Measurements from ENCODE around the gene TRIM52.
"Not testable (repeated sequence)": the region's sequence is repeated elsewhere in the genome, so short reads cannot be mapped to it uniquely, and the experiment has no call there.

TRIM52 gene

DNA sequence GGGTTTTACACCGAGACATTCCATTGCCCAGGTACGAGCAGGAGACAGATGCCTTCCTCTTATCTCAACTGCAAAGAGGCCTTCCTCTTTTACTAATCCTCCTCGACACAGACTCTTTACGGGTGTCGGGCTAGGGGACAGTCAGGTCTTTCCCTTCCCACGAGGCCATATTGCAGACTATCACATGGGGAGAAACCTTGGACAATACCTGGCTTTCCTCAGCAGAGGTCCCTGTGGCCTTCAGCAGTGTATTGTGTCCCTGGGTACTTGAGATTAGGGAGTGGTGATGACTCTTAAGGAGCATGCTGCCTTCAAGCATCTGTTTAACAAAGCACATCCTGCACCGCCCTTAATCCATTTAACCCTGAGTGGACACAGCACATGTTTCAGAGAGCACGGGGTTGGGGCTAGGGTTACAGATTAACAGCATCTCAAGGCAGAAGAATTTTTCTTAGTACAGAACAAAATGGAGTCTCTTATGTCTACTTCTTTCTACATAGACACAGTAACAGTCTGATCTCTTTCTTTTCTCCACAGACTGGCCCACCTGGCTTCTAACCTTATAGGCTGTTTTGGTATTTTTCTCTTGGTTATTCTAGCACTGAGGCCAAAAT lies 6.5 kb upstream of the TRIM52 start:
- Histone ChIP-seq H3K4me1 (ENCODE audit: insufficient read depth, low read length) (peaks cover 17% of the 10 kb centered on the region), H3K9ac (ENCODE audit: low read depth, low read length) (peak overlapping the region; percentile 36; the same call in 1 of the 2 replicates)
- not testable (repeated sequence) for H3K36me3 ChIP-seq (ENCODE audit: insufficient read depth, low read length); H3K9me3 ChIP-seq (ENCODE audit: control insufficient read depth, insufficient read depth, low read length)

DNA sequence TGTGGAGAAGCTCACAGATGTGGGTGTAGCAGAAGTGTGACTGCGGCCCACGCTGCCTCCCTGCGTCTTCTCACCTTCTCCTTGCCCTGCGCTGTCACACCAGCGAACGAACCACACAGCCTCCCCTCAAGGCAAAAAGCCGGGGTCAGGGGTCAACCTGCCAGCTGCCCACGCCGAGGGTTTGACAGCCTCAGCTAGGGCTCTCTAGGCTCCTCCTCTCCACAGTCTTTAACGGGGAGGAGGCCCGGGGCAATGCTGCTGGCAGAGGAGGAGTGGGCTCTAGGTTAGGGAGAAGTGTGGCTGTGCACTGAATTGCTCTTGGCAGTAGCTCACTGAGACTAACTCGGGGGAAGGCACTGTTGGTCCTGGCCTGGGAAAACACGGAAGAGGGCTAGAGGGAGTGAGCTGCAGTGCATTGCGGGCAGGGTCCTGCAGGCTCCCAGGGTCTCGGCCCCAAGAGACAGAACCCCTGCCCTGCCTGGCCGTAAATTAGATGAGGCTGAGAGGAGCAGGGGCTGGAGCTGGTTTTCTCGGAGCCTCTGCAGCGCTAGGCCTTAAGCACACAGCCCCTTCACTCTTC lies 4.2 kb upstream of the TRIM52 start:
- H3K9ac ChIP-seq (ENCODE audit: low read depth, low read length): no peak overlapping the region
- H3K4me1 ChIP-seq (ENCODE audit: insufficient read depth, low read length): peaks cover 17% of the 10 kb centered on the region
- H3K9me3 ChIP-seq (ENCODE audit: control insufficient read depth, insufficient read depth, low read length): no peaks in the 10 kb centered on the region
- no peaks in the 10 kb centered on the region; the same call in 1 of the 2 replicates for H3K36me3 ChIP-seq (ENCODE audit: insufficient read depth, low read length)

DNA sequence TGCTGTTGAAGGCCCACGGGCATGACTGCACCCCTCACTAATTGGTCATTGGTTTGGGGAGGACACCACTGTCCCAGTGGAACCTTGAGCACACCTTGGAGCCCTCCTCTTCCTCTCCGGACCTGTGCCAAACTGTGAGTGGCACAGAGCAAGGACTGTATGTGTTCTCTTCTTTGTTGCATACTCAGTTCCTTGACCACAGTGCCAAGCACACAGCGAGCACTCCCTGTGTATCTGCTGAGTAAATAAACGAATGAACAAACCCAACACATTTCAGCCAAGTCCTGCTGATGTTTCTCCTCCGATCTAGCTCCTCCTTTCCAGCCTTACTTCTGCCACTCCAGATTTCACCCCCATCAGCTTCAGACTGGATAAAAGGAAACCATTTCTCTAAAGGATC lies 2.7 kb upstream of the TRIM52 start:
- Histone ChIP-seq H3K36me3 (ENCODE audit: insufficient read depth, low read length) (no peaks in the 10 kb centered on the region; the same call in 1 of the 2 replicates), H3K9me3 (ENCODE audit: control insufficient read depth, insufficient read depth, low read length) (no peaks in the 10 kb centered on the region), H3K9ac (ENCODE audit: low read depth, low read length) (no peak overlapping the region), H3K4me1 (ENCODE audit: insufficient read depth, low read length) (peaks cover 17% of the 10 kb centered on the region)

DNA sequence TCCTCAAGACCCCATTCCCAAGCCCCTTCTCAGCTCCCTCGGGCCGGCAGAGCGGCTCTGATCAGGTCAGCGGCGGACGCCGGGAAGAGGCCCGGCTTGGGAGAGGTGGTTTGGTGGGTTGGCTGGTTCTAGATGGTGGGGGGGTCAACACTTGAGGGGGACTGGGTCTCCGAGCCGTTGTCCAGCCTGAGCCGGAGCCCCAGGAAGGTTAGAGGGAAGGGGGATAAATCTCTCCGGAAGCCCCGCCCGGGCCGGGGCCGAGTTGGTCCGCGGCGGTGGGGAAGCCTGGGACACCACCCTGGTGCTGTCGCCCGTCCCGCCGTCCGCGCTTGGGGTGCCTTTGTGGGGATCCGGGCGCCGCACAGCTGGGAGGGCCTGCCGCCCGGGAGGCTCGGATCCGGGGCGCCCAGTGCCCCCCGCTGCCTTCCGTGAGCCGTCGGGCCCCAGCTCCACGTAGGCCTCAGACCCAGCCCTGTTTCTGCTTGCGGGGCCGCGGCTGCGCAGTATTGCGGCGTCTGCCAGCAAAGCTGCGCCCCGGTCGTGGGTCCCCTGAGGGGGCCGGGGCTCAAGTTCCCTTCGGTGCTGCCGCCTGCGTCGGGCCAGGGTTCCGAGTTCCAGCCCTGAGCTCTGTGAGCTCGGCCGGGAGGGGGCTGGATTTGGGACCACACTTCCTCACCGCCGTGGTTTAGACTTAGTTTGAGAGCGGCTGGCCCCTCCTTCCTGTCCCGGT lies 542 bp upstream of the TRIM52 start:
- peaks cover 3% of the 10 kb centered on the region; the same call in 1 of the 2 replicates for H3K36me3 ChIP-seq (ENCODE audit: insufficient read depth, low read length)
- no peaks in the 10 kb centered on the region for H3K9me3 ChIP-seq (ENCODE audit: control insufficient read depth, insufficient read depth, low read length)
- H3K4me1 ChIP-seq (ENCODE audit: insufficient read depth, low read length): peaks cover 4% of the 10 kb centered on the region; the same call in 1 of the 2 replicates
- H3K9ac ChIP-seq (ENCODE audit: low read depth, low read length): peak overlapping the region; percentile 90

DNA sequence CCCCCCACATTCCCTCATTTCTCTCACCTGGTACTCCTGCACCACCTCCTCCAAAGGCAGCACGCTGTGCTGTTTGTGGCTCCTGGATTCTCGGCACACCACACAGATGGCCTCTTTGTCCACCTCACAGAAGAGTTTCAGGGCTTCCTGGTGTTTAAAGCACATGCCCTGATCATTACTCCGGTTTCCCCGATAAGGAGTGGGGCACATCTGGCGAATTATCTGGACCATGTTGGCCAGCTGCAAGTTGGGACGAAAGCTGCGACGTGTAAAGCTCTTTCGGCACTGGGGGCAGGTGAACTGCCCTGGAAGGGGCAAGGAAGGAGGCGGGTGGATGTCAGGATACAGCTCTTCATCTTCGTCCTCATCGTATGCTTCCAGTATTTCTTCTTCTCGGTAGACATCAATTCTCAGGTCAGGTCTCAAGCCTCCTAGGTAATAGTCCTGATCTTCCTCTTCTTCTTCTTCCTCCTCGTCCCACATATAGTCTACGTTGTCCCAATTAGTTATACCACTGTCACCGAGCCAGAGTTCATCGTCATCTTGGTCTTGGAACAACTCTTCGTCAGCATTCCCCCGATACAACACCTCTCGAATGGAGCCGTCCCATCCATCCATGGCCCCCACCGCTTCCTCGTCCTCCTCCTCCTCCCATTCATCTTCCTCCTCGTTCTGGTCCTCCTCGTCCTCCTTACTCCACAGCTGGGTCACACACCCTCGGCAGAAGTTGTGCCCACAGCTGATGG lies 796 bp downstream of the TRIM52 start:
- no peaks in the 10 kb centered on the region for H3K9me3 ChIP-seq (ENCODE audit: control insufficient read depth, insufficient read depth, low read length)
- peak overlapping the region; percentile 90 for H3K9ac ChIP-seq (ENCODE audit: low read depth, low read length)
- H3K4me1 ChIP-seq (ENCODE audit: insufficient read depth, low read length): no peaks in the 10 kb centered on the region
- peaks cover 3% of the 10 kb centered on the region; the same call in 1 of the 2 replicates for H3K36me3 ChIP-seq (ENCODE audit: insufficient read depth, low read length)

DNA sequence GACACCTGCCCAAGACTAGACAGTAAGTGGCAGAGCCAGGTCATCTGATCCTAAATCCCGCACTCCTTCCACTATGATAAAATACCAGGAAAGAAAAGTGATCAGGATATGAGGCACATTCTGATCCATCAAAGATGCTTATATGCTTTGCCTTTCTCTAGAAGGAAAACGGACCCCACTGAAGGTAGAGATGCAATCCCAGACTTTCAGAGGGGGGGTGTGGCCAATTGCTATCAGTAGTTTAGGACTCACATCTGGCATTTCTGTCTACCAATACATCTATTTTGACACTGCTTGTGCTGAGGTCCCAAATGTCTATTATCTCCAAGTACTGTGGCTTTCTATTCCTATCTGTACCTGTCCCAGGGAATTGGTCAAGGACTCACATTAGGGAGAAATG lies 1.7 kb downstream of the TRIM52 start:
- Histone ChIP-seq H3K4me1 (ENCODE audit: insufficient read depth, low read length) (no peaks in the 10 kb centered on the region), H3K9me3 (ENCODE audit: control insufficient read depth, insufficient read depth, low read length) (no peaks in the 10 kb centered on the region), H3K36me3 (ENCODE audit: insufficient read depth, low read length) (peaks cover 3% of the 10 kb centered on the region; the same call in 1 of the 2 replicates), H3K9ac (ENCODE audit: low read depth, low read length) (peak overlapping the region; percentile 90; the same call in 1 of the 2 replicates)

DNA sequence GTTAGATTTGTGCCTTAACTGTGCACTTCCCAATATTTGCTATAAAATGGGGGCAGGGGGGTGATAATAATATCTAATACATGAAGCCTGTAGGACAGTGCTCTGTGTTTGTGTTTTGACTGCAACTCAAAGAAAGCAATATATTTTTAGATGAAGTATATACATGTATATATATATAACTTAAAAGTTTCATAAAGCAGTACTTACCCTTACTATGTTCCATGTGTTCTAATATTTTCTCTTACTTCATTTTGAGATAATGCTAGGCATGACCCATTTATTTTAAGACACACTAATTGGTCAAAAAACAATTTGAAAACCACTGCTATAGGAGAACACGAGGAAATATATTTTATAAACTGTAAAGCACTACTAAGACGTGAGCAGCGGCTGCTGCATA lies 2.4 kb downstream of the TRIM52 start:
- no peaks in the 10 kb centered on the region for H3K4me1 ChIP-seq (ENCODE audit: insufficient read depth, low read length)
- peaks cover 3% of the 10 kb centered on the region; the same call in 1 of the 2 replicates for H3K36me3 ChIP-seq (ENCODE audit: insufficient read depth, low read length)
- no peak overlapping the region for H3K9ac ChIP-seq (ENCODE audit: low read depth, low read length)
- no peaks in the 10 kb centered on the region for H3K9me3 ChIP-seq (ENCODE audit: control insufficient read depth, insufficient read depth, low read length)

DNA sequence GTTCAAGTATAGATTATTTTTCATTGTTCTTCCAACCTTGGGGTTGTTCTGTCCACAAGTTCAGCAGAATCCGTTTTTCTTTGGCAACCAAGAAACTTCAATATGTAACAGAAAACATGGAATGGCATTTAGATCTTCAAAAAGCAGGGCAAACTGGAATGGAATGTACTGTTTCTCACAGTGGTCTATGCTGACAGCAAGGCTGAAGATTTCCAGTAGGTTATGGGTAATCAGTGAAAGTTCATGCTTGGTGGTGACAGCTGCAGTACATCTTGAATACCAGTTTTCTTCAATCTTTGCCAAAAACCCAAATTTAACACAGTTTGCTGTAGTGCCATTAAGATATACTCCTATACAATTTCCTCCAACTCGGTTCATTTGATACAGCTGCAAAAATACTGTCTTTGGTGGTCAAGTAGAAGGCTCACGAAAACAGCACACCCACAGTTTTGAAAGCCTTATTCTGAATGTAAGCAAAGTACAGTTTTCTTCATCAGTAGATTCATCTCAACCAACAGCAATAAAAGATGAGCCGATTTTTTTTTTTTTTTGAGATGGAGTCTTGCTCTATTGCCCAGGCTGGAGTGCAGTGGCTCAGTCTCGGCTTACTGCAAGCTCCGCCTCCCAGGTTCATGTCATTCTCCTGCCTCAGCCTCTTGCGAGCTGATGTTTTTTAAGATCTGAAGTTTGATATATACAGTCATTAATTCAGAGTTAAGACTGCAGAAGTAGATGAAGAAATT lies 4.9 kb downstream of the TRIM52 start:
- Histone ChIP-seq H3K9ac (ENCODE audit: low read depth, low read length) (no peak overlapping the region), H3K4me1 (ENCODE audit: insufficient read depth, low read length) (no peaks in the 10 kb centered on the region), H3K9me3 (ENCODE audit: control insufficient read depth, insufficient read depth, low read length) (no peaks in the 10 kb centered on the region), H3K36me3 (ENCODE audit: insufficient read depth, low read length) (peaks cover 11% of the 10 kb centered on the region; the same call in 1 of the 2 replicates)

DNA sequence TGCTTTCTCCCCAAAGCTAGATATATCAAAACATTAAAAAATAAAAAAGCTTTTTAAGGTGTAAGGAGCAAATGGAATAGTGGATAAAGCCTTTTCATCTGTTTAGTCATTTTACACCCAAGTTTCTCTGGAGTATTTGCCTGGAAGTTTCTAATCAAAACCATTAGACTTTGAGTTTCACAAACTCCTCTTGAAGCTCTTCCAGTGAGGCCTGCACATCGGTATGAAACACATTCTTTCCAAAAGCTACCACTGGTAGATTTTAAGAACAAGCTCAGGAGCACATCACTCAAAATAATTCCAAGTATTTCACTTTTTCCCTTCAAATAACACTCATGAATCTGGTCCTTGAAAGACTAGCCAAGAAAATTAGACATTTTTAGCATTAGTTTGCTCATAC lies 5.7 kb downstream of the TRIM52 start:
- no peaks in the 10 kb centered on the region for H3K9me3 ChIP-seq (ENCODE audit: control insufficient read depth, insufficient read depth, low read length)
- H3K36me3 ChIP-seq (ENCODE audit: insufficient read depth, low read length): peaks cover 11% of the 10 kb centered on the region; the same call in 1 of the 2 replicates
- H3K9ac ChIP-seq (ENCODE audit: low read depth, low read length): no peak overlapping the region
- no peaks in the 10 kb centered on the region for H3K4me1 ChIP-seq (ENCODE audit: insufficient read depth, low read length)

DNA sequence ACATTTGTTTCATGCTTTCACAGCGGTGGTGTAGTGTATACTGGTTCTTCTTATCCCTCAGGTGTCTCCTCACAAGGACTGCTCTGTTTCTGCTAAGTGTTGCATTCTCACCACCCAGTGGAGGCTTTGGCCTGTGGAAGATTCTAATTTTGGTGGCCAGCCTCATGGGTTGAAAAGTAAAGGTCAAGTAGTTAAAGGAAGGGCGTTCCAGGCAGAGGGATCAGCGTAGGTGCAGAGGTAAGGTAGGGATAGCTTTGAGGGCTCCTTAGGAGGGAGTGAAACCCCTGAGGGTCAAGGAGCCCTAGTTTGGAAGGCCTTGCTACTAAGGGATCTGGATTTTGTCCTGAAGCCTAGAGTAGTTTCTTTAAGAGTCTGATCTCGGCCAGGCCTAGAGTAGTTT lies 12.7 kb downstream of the TRIM52 start:
- H3K36me3 ChIP-seq (ENCODE audit: insufficient read depth, low read length): peaks cover 15% of the 10 kb centered on the region; the same call in 1 of the 2 replicates
- H3K4me1 ChIP-seq (ENCODE audit: insufficient read depth, low read length): peaks cover 6% of the 10 kb centered on the region; the same call in 1 of the 2 replicates
- no peaks in the 10 kb centered on the region for H3K9me3 ChIP-seq (ENCODE audit: control insufficient read depth, insufficient read depth, low read length)
- peak overlapping the region; percentile 80 for H3K9ac ChIP-seq (ENCODE audit: low read depth, low read length)

DNA sequence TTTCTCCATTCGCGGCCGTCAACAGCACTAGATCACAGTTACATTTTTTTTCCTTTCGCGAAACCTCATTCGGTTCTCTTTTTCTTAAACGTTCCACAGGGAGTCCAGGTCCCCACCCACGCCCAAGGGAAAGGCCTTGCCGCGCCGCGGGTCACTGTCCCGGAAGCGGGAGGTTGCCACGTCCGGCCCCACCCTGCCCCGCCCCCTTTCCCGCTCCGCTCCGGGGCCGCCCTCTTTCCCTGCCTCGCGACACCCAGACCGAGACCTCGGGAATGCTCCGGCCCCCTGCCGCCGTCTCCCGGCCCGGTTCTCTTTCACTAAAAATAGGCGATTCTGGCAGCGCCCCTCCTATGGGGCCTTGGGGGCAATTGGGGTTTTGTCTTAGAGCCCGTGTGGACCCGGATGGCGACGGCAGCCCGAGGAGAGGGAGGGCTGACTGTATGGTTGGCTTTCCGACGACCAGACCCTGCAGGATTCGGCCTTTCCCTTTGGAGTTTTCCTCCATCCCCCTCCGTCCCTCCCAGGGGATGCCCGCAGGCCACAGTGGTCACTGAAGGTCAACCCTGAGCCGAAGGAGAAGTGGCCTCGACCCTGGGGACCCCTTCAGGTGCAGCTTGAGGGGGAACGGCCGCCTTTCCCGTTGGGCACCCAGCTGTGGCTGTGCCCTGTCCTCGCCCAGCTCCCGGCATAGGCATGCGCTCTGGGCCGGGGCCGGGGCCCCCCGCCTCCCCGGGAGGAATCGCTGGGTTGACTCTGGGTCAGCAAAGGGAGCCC lies 14.5 kb downstream of the TRIM52 start:
- Histone ChIP-seq H3K4me1 (ENCODE audit: insufficient read depth, low read length) (peaks cover 14% of the 10 kb centered on the region), H3K36me3 (ENCODE audit: insufficient read depth, low read length) (peaks cover 27% of the 10 kb centered on the region), H3K9me3 (ENCODE audit: control insufficient read depth, insufficient read depth, low read length) (no peaks in the 10 kb centered on the region), H3K9ac (ENCODE audit: low read depth, low read length) (peak overlapping the region; percentile 96)

DNA sequence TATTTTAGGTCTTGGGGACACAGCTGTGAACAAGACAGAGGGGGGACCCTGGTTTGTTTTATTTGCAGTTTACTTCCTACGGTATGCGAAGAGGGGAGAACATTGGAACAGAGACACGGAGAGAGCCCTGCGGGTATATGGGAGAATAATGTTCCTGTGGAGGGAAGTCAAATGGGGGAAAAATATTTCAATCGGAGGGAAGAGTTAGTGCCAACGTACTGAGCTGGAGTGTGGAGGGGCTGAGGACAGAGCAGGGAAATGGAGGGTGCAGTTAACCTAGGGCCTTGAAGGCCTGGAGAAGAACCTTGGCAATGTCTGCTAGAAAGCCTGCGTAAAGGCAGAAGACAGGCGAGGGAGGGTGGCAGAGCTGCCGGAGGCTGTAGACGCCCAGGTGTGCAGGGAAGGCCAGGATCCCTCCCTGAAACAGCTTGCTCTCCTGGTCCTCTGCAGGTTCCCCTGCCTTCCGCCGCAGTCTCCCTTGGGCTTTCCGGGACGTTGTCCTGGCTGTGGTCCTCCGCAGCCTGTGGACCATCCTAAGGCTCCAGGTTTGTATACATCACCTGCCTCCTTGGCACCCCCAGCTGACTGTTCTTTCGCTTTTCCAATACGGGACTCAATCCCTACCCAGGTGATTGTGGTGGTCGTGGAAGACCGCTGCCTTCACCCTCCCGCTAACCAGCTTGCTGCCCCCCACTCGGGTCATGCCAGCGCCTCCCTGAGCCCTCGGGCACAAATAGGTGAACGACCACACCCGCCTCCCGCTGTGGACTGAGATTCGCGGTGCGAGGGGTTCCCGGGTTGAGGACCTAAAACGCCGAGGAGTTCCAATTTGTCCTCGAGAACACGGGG lies 15.3 kb downstream of the TRIM52 start:
- Histone ChIP-seq H3K36me3 (ENCODE audit: insufficient read depth, low read length) (peaks cover 25% of the 10 kb centered on the region), H3K4me1 (ENCODE audit: insufficient read depth, low read length) (peaks cover 18% of the 10 kb centered on the region)

More for the DNA sequence above, 15.3 kb downstream of the TRIM52 start:
- no peaks in the 10 kb centered on the region for H3K9me3 ChIP-seq (ENCODE audit: control insufficient read depth, insufficient read depth, low read length)
- H3K9ac ChIP-seq (ENCODE audit: low read depth, low read length): peak overlapping the region; percentile 96

Data from ES-I3 (cell line).